HG03095 (cell line): ENCODE data around the gene ASS1.

Source experiments
- ATAC-seq: cut with Tn5 transposase; IDR thresholded peaks from one replicate; pipeline ENCODE4 v1.9.1; 2021; ENCODE audit warnings: moderate library complexity; ENCODE audit not compliant: unreplicated experiment

The ASS1 gene

DNA sequence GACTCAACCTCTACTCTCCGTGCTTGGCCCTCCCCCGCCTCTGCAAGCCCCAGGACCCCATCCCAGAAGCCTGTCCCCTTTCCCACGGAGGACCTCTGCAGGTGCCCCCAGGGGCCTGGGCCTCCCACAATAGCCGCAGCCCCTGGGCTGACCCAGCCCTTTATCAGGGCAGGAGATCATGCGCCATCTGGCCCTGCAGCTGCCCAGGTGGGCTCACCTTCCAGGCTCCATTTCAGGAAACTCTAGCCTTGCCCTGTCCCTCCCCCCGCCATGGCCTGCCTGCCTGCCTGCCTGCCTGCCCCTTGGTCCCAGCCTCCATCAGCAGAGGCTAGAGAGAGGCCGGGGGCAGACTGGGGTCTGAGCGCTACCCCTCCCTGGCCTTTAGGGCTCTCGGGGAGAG is 48.7 kb downstream of the ASS1 start:
- ATAC-seq, result no peak

DNA sequence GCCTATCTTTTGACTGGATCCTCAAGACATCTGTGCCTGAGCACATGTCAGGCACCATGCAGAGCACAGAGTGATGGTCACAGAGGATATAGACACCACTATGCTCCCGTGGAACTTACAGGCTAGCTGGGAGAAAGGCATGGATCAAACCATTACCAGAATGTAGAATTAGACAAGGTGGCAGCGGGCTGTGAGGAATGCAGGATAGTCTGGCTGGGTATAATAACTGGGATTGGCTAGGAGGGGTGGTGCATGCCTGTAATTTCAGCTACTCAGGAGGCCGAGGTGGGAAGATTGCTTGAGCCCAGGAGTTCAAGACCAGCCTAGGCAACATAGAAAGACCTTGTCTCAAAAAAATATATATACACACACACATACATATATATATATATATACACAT is 50.3 kb downstream of the ASS1 start:
- no peak for ATAC-seq

DNA sequence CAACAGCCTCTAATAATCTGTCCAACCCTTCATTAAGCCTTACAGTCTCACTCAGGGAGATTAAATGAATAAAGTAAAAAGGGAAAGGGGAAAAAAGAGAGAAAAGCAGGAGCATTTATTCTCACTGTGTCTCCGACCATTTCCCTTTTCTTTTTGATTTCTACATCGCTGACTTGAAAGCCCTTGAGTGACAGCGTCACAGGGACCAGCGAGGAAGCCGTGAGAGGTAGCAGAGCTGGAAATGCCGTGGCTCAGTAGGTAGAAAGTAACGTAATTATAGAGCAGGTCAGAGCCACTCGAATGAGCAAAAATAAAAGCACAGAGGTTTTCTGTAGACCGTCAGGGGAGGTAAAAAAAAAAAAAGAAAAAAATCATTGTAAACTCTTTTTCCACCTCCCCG is 52.4 kb downstream of the ASS1 start:
- ATAC-seq, result no peak

DNA sequence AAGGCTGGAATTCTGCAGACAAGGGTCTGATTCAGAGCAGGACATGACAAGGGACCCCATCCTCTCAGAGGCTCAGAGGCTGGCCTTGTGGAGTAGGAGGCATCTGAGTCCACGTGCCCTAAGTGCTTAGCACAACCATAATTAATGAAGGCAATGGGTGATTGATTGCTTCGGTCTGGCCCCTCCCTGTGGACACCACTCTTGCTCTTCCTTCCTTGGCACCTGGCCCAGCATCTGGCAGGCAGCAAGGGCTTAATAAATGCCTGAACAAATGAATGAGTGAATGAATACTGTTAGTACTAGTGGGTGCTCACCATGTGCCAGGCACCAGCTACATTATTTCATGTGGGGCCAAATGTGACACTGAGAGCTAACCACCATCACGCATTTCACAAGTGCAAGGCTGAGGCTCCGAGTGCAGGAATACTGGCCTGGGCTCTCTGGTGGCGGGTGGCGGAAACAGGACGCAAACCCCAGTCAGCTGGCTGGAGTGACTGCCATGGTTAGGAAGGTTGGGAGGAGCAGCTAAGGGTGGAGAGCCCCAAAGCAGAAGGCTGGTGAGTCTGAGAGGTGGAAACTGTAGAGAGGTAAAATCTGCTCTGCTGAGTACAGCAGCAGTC is 53.6 kb downstream of the ASS1 start:
- ATAC-seq, result no peak

GRCh38 chr9:130498918-130499698 is 54.3 kb downstream of the ASS1 start:
- ATAC-seq, result no peak

DNA sequence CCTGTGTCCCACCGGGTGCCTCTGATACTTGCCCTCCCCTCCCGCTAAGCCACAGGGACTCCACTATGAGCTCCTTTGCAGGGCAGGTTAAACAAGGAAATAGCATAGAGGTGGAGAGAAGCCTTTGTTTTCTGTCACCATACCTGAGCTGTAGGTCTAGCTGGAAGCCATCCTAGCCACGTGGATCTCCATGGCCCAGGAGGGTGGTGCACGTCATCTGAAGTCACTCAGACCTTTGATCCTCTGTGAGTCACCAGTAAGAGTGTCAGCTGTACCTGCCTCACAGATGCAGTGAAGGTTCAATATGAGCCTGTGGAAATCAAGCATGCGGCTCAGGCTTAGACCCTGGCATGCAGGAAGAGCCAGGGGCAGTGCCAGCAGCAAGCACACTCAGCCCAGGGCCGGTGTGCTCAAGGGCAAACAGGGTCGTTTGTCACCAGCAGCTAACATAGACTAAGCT is 55.1 kb downstream of the ASS1 start:
- ATAC-seq, result no peak

DNA sequence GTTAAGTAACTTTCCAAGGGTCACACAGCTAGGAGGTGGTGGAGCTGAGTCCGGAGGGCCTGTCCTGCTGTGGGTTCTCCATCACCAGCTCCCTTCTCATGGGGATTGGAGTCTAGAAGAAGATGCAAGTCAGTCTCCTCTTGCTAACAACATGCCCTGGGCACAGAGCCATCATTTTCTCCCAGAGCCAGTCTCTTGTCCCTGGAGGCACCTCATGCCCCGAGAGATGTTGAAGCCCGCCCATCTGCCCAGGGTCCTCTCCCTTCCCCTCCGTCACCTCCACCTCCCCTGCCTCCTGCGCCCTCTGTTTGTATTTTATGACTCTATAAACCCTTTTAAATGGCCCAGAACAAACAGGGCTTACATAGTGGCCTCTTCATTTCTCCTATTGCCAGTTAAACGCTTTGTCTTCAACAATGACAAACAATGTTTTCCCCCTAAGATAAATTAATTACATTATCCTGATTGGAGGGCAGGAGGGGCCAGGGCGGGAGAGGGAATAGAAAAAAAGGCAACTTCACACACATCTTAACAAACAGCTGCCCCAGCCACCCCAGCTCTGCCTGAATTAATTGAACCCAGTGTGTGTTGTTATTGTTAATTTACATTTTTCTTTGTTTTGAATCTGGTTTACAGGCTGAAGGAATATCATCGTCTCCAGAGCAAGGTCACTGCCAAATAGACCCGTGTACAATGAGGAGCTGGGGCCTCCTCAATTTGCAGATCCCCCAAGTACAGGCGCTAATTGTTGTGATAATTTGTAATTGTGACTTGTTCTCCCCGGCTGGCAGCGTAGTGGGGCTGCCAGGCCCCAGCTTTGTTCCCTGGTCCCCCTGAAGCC is 55.8 kb downstream of the ASS1 start:
- ATAC-seq, result no peak

DNA sequence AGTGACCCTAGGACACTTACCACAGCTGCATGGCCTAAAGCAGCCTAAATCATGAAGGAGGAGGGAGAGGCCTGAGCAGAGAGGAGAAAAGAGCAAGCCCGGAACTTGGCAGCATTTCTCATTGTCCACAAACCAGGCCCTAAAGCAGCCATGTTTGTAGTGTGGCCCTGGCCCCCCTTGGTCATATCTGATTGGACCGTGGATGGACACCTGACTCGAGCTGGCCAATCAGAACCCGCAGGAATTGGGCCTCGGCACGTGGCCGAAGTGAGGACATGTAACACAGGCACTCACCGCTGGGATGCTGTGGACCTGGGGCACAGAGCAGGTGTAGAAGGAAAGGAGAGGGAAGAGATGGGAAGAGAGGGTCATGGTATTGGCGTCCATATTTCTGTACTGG is 56.9 kb downstream of the ASS1 start:
- ATAC-seq, result no peak

DNA sequence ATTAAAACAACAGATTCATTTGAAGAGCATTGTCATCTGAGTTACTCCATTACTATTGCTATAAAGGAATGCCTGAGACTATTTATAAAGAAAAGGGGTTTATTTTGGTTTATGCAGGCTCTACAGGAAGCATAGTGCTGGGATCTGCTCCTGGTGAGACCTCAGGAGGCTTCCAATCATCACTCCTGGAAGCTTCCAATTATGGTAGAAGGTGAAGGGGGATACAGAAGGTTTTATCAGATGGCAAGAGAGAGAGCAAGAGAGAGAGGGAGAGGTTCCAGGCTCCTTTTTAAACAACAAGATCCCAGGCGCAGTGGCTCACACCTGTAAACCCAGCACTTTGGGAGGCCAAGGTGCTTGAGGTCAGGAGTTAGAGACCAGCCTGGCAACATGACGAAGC is 63.5 kb downstream of the ASS1 start:
- ATAC-seq, result no peak

DNA sequence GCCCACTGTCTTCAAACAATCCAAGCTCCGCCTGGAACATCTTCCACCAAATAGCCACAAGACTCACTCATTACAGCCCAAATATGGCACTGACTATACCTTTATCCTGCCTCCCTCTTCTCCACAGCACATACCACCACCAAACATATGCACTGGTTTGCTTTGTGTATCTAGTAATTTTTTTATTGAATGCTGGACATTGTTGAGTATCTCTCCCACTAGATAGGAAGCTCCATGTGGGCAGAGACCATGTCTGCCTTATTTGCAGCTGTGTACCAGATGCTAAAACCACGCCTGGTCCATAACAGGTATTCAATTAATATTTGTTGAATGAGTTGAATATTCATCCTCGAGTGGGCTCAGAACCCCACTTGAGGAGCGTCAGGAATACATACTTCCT is 67.4 kb downstream of the ASS1 start:
- ATAC-seq, result no peak

- no peak for ATAC-seq
Observed at GRCh38 chr9:130513078-130513477, 68.3 kb downstream of the ASS1 start.

GRCh38 chr9:130518233-130518632 is 73.5 kb downstream of the ASS1 start:
- no peak for ATAC-seq

DNA sequence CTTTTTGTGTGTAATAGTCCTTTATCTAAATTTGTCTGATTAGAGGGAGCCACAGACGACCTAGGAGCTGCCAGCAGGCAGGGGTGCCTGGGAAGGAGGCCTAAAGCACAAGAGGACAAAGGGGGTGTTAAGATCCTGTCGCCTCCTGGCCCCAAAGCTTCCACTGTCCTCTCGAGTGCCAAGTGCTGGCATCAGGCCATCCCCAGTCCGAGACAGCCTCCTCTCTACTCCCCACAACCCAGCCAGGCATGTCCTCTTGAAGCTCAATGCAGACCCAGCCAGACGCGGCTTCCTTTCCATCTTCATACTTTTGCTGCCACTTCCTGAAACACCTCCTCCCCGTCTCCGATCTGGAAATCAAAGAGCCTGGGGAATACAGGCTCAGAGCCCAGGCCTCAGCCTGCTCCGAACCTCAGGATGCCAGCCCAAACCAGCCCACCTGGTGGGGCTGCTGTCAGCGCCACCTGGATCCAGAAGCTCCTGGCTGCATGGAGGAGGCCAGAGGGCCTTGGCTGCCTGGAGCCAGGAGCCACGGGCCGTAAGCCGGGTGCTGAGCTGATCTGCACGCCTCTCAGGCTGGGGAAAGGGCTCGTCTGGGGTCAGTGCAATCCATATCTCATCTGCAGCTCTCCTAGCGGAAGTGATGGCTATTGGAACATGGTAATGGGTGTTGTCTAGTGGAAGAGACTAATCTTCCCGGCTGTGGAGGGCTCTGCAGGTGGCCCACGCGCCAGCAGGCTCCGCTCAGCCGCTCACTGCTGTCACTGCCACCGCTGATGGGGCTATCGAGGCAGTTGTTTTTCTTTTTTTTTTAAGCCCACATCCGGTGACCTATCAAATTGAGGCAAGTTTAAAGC is 74.4 kb downstream of the ASS1 start:
- no peak for ATAC-seq

- no peak for ATAC-seq
Observed at GRCh38 chr9:130519927-130520326, 75.2 kb downstream of the ASS1 start.

- ATAC-seq, result no peak
Observed at GRCh38 chr9:130521715-130522114, 77.0 kb downstream of the ASS1 start.

DNA sequence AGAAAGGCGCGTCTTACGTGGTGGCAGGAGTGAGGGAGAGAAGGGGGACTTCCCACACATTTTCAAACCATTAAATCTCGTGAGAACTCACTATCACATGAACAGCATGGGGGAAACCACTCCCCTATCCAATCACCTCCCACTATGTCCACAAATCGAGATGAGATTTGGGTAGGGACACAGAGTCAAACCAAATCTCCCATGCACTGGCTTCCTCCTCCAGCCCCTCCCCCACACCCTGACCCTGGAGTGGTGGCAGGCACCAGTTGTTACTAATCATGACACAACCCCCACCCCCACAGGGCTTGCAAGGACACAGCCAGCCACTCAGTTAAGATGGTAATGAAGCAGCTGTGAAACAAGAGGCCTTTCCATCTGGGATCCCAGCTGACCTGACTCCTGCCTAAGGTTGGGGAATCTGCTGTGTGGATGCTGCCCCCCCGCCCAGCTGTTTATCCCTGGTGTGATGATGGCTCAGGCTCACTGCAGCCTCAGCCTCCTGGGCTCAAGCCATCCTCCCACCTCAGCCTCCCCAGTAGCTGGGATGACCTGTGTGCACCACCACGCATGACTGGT is 77.6 kb downstream of the ASS1 start:
- ATAC-seq, result no peak

GRCh38 chr9:130523921-130524320 is 79.2 kb downstream of the ASS1 start:
- no peak for ATAC-seq

GRCh38 chr9:130526193-130526853 is 81.6 kb downstream of the ASS1 start:
- ATAC-seq, result no peak

DNA sequence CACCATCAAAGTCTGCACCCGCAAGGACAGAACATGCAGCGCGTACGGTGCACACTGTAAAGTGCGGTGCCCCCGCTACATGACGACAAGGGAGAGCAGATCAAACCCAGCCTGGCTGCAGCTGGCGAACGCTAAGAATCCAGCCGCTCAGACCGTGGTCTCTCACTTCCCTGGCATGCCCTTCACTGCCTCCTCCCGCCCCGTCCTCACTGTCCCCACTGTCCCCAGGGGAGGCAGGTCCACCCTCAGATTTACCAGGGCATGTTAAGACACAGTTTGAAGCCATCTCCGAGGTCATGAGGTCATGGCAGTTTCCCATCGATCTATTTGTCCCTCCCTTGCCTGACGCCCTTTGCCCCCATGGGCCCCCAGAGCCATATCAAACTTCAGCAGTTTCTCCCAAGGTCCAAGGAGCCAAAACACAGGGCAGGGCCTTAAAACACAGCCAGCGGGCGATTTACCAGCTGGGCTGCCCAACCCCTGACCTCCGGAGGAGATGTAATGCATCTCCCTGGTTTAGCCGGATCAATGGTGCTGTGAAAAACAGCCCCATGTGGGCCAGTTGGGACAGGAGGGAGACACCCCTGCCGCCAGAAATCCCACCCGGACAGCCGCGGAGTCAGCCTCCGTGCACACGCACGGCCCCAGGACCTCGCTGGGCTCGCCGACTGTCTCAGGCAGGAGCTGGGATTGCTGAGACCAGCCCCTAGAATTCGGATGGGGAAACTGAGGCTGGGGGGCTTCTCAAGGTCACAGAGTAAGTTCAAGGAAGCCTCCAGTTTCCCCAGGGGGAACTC is 82.3 kb downstream of the ASS1 start:
- no peak for ATAC-seq
